ENCODE measurements around the gene RABGAP1L.

- TF ChIP-seq POLR2AphosphoS5 (IDR thresholded peaks at IDR 0.05; ENCODE audit: low read depth, low read length) (no peak), POLR2A (IDR thresholded peaks at IDR 0.05; ENCODE audit: low read depth, low read length) (no peak)
Observed at GRCh38 chr1:174769961-174770549, 610.7 kb downstream of the RABGAP1L start.

All from GM12892 (cell line).